GM18951 (cell line): ENCODE results near the gene TMEM219.

Source experiments
- POLR2A ChIP-seq: IDR thresholded peaks from 4 replicates; pipeline ENCODE4 v1.6.1; 2011; ENCODE audit warnings: mild to moderate bottlenecking; ENCODE audit not compliant: insufficient read length, insufficient read depth; ENCODE audit errors: extremely low read depth
- in situ Hi-C: fragments of 300-500 bp; cut with MboI; formaldehyde crosslinking; loops from one replicate; pipeline ENCODE4 v1.12.0; 2022; ENCODE audit warnings: low sequenced_read_pairs, mixed read lengths, inconsistent platforms; ENCODE audit not compliant: unreplicated experiment

The TMEM219 gene

DNA sequence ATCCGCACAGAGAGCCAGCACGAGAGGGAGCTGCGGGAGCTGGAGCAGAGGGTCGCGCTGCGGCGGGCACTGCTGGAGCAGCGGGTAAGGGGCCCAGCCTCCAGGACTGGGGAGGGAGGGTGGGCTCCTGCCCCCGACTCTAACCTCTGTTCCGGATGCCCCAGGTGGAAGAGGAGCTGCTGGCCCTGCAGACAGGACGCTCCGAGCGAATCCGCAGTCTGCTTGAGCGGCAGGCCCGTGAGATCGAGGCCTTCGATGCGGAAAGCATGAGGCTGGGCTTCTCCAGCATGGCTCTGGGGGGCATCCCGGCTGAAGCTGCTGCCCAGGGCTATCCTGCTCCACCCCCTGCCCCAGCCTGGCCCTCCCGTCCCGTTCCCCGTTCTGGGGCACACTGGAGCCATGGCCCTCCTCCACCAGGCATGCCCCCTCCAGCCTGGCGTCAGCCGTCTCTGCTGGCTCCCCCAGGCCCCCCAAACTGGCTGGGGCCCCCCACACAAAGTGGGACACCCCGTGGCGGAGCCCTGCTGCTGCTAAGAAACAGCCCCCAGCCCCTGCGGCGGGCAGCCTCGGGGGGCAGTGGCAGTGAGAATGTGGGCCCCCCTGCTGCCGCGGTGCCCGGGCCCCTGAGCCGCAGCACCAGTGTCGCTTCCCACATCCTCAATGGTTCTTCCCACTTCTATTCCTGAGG lies 29.1 kb downstream of the TMEM219 start:
- in situ Hi-C loops = no loop called here
- TF ChIP-seq POLR2A = no peak

GRCh38 chr16:29991571-29991904 lies 29.7 kb downstream of the TMEM219 start:
- no peak for TF ChIP-seq POLR2A
- in situ Hi-C loops = no loop called here

DNA sequence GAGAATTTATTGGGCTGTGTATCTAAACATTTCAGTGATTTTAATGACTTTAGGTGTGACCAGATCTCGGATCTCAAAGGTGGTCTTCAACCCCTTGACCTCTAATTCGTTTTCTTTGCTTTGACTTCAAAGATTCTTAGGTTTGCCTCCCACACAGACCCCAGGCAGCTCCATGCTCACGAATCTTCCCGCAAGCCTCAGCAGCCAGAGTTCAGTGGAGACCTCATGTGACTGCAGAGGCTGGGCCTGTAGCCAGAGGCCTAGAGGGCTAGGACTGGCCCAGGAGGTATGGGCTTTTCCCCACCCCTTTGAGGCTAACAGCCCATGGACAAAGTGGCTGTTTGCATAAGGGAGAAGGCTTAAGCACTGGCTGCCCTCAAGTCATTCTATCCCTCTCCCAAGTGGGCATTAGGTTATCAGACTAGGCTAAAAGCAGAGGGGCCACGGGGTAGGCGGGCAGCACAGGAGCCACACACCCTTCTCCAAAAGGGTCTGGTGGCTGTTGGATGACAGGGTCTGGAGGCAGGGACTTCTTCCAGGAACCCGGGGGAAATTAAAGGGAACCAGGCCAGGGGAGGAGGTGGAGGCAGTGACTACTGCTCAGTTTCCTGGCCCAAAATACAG lies 30.6 kb downstream of the TMEM219 start:
- no peak for TF ChIP-seq POLR2A
- in situ Hi-C loops = no loop called here

- in situ Hi-C loops = no loop called here
Measured at GRCh38 chr16:29993191-29993902, 31.5 kb downstream of the TMEM219 start.

GRCh38 chr16:29993903-29994599 lies 32.2 kb downstream of the TMEM219 start:
- in situ Hi-C loops = no loop called here
- no peak for TF ChIP-seq POLR2A

More at GRCh38 chr16:29993191-29993902, 31.5 kb downstream of the TMEM219 start:
- no peak for TF ChIP-seq POLR2A

- no peak for TF ChIP-seq POLR2A
- in situ Hi-C loops = no loop called here
Measured at GRCh38 chr16:29994600-29995323, 32.9 kb downstream of the TMEM219 start.

DNA sequence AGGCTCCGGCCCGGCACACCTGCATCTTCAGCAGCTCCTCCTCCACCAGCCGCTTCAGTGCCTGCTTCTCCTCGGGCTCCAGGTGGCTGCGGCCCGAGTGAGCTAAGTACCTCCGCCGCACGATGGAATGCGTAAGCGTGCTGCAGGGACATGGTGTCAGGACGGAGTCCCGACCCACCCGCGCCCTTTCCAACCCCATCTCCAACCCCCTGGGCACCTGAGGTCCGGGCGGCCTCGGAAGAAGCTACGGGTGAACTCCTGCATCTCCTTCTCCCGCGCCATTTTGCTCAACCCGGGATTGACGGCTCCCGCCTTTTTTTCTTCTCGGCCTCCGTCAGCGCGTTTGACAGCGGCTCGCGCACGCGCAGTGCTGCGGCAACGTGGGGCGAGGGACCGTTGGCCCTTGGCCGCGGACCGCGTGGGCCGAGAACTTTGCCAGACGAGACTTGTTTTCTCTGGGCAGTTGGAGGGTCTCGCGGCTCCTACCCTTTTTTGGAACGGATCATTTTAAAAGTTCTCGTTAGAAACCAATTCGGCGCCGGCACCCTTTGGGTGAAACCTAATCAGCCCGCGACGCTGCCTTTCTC lies 33.5 kb downstream of the TMEM219 start, which contains the start of gene HIRIP3:
Gene HIRIP3, minus strand, starts transcription at position 294 of the 587 bp plus-strand sequence. Its CDS starts 12 bp downstream, at position 282.
- in situ Hi-C loops = no loop called here
- TF ChIP-seq POLR2A = peak; percentile 56

DNA sequence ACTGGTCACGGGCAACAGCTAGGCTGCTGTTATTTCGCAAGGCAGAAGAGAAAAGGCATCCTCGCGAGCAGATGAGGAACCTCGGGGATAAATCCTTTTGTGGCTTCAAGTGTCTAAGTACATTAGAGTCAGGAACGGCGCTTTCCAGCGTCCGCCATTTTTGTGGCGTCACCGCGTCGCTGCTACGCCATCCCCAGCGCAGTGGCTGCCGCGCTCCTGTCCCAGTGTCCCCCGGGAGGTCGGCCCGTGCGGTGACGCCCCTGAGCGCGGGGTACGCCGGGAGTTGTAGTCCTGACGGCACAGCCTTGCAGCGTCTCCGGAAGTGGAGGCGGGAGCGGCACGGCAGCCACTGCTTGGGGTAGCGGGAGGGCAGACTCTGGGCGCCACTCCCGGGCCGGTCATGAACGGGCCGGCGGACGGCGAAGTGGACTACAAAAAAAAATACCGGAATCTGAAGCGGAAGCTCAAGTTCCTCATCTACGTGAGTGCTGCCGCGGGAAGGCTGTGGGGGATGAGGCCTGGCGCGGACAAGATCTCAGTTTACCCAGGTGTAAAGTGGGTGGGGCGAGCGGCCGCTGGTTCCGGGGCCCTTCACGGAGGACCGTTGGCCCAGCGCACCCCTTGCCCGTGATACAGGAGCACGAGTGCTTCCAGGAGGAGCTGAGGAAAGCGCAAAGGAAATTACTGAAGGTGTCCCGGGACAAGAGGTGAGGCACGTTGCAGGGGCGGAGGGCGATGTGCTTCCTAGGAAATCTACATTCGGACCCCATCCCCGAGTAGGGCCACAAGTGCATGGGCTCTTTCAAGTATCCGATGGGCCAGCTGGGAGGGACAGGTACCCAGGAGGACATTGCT lies 34.3 kb downstream of the TMEM219 start, which contains the start of gene INO80E:
Gene INO80E, plus strand, starts transcription at position 331 of the 855 bp plus-strand sequence. Its CDS starts 70 bp downstream, at position 401.
- peak; percentile 90 for TF ChIP-seq POLR2A
- in situ Hi-C loops = no loop called here

- in situ Hi-C loops = no loop called here
- no peak for TF ChIP-seq POLR2A
Measured at GRCh38 chr16:29996766-29997250, 34.9 kb downstream of the TMEM219 start.

DNA sequence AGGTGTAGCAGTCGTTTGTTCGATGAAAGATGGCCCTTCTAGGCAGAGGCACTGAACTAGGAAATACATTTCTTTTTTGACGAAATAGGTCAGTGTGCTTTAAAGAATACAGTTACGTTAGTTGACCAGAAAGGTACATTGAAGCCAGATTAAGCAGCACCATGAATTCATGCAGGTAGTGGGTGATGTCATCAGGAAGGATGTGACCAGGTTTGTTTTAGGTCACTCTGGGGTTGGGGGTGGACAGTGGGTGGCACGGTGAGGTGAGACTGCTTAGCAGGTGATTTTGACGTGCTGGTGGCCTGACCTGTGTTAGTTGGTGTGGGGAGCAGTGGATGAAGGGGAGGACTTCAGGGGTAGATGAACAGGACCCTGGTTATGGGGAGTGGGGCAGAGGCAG lies 37.7 kb downstream of the TMEM219 start:
- TF ChIP-seq POLR2A = no peak
- in situ Hi-C loops = loop anchor here (25.0 kb wide), 1 partner anchor 312 kb away; the partner anchor contains the start of gene QPRT
